Fibroblast of villous mesenchyme (primary cell): ENCODE data around the gene NETO1. TPM values are rescaled to one million over a fixed set of nuclear protein-coding genes. Genes with fewer than 3 reads are reported as not detected.

Experiments
- DNase-seq: peaks from one replicate; pipeline ENCODE4 v3.0.0-alpha.2; 2010; ENCODE audit warnings: low read depth
- H3K4me3 ChIP-seq: 2 replicates; pipeline ENCODE4 v1.5.1; 2011; ENCODE audit warnings: low read depth, mild to moderate bottlenecking, low read length
- CTCF ChIP-seq: IDR thresholded peaks from 2 replicates; pipeline ENCODE4 v1.5.1; 2012; ENCODE audit warnings: low read depth, mild to moderate bottlenecking, low read length; ENCODE audit not compliant: insufficient read depth
- total RNA-seq: library from RNA; depleted of rRNA; stranded (reverse); fragments of >200 nt; gene quantifications from 2 replicates; pipeline ENCODE4 v1.2.3, GENCODE V29; 2012

Gene NETO1
- total RNA-seq, 1 donor: 5.6 TPM

- DNase-seq: no peak
- TF ChIP-seq CTCF: no peak
Measured at GRCh38 chr18:72847771-72848170, 20.0 kb downstream of the NETO1 start.

DNA sequence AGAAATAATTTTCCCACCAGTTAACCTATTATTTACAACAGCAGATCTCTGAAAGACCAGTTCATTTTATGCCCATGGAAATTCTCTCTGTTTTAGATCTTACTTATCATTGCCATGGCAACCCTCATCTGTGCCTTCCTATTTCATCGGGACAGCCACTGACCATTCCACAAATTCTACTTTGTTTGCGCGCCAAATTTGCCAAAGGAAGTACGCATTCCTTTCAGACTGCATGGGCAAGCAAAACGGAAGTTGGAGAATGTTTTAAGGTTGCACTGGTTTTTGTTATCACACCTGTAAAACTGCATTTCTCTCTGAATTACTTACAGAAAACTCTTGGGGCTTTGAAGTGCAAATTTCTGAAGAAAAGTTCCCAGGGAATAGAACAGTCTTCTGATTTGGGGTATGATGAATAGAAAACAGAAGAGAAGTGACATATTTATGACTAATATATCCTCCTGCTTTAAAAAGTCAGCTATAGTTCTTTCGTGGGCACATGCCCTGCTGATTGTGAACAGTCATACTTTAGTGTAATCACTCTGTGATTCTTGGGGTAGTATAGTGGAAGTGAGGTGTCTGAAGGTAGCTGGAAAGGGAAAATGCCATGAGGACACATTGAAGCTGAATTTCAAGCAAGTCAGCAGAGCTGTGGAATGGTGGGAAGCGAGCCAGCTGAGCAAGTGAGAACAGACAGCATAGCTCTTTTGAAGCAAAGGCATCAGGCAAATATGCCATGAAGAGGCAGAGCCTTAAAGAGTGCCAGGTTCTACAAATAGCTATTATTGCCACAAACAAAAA is 20.9 kb downstream of the NETO1 start:
- no peak for TF ChIP-seq CTCF
- H3K4me3 ChIP-seq: no peak overlapping the region
- DNase-seq: no peak

More at GRCh38 chr18:72847771-72848170, 20.0 kb downstream of the NETO1 start:
- no peak overlapping the region for H3K4me3 ChIP-seq

- H3K4me3 ChIP-seq: no peak overlapping the region
- TF ChIP-seq CTCF: no peak
- DNase-seq: no peak
Measured at GRCh38 chr18:72843743-72844142, 24.0 kb downstream of the NETO1 start.

- no peak for DNase-seq
- TF ChIP-seq CTCF: no peak
- H3K4me3 ChIP-seq: no peak overlapping the region
Measured at GRCh38 chr18:72840109-72840508, 27.7 kb downstream of the NETO1 start.

GRCh38 chr18:72834731-72835130 is 33.1 kb downstream of the NETO1 start:
- no peak overlapping the region for H3K4me3 ChIP-seq
- no peak for TF ChIP-seq CTCF
- no peak for DNase-seq

DNA sequence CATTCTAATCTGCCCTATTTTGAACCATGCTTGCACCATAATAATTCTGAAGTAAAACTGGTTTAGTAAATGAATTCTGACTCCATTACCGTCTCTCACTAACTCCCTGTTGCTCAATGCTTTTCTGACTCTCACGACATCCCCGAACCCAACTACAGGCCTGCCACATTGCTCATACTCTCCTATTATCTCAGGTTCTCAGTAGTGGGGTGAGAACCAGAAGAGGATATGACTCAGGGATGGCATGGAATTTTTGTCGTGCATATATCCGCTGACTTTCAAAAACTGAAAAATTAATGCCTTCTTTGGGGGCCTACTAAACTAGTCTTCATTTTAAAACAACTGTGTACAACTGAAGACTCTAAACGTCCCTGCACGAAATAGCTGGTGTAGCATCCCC is 34.3 kb downstream of the NETO1 start:
- DNase-seq: no peak
- H3K4me3 ChIP-seq: no peak overlapping the region
- TF ChIP-seq CTCF: no peak

- no peak overlapping the region for H3K4me3 ChIP-seq
- DNase-seq: no peak
- TF ChIP-seq CTCF: no peak
Measured at GRCh38 chr18:72830109-72830508, 37.7 kb downstream of the NETO1 start.
